ENCODE results near the gene TP53RK.

TP53RK gene

DNA sequence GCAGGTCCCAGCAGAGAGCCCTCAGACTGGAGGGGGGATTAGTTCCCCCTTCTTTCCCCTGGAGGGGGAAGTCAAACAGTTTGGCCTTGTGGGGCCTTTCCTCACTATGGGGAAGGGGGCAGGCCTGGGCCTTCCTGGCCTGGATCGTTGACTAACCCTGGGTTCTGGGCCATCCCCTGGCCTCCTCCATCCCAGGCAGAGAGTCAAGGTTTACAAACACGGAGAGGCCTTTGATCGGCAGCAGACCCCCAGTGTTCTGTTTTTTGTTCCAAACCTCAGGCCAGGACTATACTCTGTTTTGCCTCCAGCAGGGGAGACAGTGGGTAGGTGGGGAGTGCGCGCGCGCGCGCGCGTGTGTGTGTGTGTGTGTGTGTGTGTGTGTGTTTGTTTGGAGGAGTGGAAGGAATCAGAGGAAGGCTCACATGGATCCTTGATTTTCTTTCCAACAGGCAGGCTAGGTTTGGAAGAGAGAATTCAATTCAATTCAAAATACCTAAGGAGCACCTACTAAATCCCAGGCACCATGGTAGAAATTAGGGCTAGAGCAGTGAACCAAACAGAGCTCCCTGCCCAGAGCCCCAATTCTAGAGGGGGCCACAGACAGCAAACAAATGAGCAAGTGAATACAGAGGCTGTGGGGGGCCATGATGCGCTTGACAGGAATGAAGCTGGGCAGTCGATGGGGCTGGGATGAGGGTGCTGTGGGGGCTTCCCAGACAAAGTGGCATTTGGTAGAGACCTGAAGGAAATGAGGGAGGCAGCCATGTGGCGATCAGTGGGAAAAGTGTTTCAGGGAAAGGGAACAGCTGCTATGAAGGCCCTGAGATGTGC lies 14.8 kb downstream of the TP53RK start:
- FAIRE-seq (no peak), DNase-seq (ENCODE audit: insufficient read length, low spot score) (no peak)
- TF ChIP-seq, protein P1, sequence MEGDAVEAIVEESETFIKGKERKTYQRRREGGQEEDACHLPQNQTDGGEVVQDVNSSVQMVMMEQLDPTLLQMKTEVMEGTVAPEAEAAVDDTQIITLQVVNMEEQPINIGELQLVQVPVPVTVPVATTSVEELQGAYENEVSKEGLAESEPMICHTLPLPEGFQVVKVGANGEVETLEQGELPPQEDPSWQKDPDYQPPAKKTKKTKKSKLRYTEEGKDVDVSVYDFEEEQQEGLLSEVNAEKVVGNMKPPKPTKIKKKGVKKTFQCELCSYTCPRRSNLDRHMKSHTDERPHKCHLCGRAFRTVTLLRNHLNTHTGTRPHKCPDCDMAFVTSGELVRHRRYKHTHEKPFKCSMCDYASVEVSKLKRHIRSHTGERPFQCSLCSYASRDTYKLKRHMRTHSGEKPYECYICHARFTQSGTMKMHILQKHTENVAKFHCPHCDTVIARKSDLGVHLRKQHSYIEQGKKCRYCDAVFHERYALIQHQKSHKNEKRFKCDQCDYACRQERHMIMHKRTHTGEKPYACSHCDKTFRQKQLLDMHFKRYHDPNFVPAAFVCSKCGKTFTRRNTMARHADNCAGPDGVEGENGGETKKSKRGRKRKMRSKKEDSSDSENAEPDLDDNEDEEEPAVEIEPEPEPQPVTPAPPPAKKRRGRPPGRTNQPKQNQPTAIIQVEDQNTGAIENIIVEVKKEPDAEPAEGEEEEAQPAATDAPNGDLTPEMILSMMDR (IDR thresholded peaks at IDR 0.05; ENCODE audit: insufficient read depth, missing control alignments): no peak

DNA sequence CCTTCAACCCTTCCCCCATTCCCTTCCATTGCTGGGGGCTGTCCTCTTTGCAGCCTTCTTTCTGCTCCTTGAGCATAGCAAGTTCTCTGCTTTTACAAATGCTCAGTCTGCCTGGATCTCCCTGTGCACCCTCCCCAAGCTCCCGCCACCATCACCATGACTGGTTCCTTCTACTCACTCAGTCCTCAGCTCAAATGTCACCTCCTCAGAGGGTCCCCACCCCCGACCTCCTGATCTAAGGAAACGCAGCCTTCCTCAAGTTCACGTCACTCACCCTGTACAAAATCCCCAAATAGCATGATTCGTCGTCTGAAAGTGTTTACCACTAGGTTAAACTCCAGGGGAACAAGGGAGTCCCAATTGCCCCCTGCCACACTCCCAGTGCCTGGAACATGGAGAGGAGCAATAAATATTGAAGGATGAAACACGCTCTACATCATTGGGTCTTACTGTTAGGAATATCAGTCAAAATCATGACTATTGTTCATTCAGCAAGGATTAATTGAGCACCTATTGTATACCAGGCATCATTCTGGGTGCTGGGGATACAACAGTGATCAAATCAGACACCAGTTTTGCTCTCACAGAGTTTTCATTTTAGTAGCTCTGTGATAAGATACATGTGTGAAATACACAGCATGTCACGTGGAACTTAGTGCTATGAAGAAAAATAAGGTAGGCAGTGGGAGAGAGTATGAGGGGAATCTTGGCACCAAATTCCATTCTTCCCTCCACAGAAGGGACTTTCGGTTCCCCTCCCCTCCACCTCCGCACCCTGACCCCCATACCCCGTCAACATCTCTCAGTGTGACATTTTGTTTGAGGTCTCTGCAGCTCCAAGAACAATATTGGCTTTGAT lies 15.6 kb downstream of the TP53RK start:
- FAIRE-seq (no peak), DNase-seq (ENCODE audit: insufficient read length, low spot score) (no peak)
- TF ChIP-seq, protein P1 (IDR thresholded peaks at IDR 0.05; ENCODE audit: insufficient read depth, missing control alignments): no peak

DNA sequence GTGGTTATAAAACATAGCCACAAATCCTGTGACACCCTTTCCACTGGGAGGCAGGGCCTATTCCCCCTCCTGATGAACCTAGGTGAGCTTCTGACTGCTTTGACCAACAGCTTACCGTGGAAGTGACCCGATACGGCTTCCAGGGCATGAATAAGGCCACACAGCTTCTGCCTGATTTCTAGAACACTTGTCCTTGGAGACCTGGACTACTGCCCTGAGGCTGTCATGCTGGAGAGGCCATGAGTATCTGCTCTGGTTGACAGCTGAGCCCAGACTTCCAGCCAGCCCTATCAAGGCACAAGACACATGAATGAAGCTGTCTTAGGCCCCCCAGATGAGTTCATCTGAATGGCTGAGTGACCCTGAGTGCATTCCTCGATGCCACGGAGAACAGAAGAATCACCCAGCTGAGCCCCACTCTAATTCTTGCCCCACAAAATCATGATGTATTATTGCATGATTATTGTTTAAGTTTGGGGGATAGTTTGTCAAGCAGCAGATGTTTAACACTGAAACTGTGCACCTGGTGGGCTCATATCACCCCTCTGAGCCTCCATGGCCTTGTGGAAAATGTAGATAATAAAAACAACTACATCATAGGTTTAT lies 16.6 kb downstream of the TP53RK start:
- FAIRE-seq: no peak
- TF ChIP-seq, protein P1 (IDR thresholded peaks at IDR 0.05; ENCODE audit: insufficient read depth, missing control alignments): no peak
- DNase-seq (ENCODE audit: insufficient read length, low spot score): no peak

DNA sequence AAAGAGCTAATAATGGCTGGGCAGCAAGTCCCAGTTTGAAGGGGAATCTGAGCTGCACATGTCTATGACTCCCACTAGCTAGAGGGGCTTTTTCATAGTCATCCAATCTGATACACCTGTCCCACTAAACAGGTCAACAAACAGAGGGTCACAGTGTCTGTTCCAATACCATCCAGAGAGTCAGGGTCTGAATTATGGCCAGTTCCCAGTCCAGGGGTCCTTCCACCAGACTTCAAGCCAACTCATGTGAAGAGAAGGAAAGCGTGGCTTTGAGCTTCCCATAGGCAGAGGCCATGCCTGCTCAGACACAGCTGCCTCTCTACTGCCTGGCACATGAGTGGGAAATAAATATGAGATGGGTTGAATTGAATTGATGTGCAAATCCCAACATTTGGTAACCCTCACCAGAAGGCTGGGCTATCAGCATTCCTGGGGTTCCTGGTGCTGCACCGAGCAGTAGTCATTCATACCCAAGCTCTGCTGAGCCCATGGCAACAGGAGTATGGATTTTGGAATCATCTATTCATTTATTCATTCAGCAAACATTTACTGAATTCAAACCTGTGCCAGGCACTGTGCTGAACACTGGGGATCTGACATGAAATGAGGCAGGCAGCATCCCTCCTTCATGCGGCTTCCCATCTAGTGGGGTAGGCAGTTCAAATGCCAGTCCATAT lies 17.2 kb downstream of the TP53RK start:
- FAIRE-seq: no peak

DNA sequence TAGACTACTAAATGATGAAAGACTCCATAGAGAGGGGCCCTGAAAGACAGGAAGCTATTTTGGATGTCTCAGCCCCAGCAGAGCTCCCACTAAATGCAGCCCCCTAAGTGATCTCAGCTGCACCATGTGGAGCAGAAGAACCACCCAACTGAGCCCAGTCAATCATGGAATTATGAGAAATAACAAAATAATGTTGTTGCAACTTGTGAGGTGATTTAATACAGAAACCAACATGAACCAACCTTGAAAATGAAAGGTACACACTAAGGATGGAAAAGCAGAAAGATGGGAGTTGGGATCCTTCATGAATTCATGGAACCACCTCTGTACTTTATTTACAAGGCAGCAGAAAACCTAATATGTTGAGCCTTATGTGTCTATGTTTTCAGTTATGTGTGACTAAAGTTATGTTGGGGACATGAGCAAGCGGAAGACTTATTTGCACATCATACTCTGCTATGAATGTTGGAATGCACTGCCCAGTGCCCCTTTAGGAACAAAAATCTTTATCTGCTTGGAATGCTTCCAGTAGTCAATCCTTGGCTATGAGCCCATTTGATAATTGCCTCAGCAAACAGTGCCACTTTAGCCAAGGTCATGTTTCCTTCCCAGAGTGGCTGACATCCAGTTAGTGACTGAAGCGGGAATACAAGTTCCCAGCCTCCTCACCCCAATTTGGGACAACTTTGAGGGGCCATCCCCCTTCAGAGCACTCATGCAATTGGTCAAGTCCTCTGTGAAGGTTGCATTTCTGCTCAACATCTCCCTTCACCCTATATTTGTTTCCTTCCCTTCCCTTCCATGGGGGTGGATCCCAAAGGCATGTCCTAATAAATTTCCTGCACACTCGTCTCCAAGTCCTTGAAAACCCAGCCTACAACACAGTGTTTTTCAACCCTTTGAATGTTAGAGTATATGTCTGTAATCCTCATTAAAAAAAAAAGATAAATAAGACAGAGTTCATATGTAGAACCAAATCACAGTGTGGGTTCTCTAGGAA lies 18.4 kb downstream of the TP53RK start:
- no peak for FAIRE-seq
- DNase-seq (ENCODE audit: insufficient read length, low spot score): no peak

More for the DNA sequence above, 17.2 kb downstream of the TP53RK start:
- DNase-seq (ENCODE audit: insufficient read length, low spot score): no peak
- TF ChIP-seq, protein P1 (IDR thresholded peaks at IDR 0.05; ENCODE audit: insufficient read depth, missing control alignments): no peak

More for the DNA sequence above, 18.4 kb downstream of the TP53RK start:
- TF ChIP-seq, protein P1 (IDR thresholded peaks at IDR 0.05; ENCODE audit: insufficient read depth, missing control alignments): no peak
